Left kidney (tissue), 2 donors: ENCODE results near the gene MRPS15. TPM values are rescaled to one million over a fixed set of nuclear protein-coding genes. Genes with fewer than 3 reads are reported as not detected.

Source experiments
- DNase-seq: peaks from one replicate; pipeline ENCODE4 v3.0.0-alpha.2; 2013
- polyA plus RNA-seq: library from polyadenylated mRNA; unstranded; fragments of 120-200 nt; gene quantifications from one replicate; pipeline ENCODE4 v1.2.1, GENCODE V29; 2013; ENCODE audit not compliant: insufficient read length

Gene MRPS15
- polyA plus RNA-seq, 1 donor = 68.0 TPM

DNA sequence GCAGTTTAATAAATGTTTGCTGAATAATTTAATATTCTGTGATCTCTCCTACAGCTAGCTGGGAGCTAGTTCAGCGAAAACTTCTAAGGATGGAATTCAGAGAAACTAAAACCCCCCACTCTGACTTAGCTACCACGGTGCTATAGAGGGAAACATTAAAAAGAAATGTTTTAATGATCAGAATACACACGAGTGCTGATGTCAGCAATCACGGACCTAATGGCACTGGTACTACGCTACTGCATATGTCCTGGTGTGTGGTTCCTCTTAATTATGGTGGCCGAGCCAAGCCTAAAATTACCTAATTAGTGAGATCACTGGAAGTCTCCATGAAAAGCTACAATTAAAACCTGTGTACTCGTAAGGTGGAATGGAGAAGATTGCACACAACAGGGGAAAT is 42.5 kb downstream of the MRPS15 start:
- no peak for DNase-seq

DNA sequence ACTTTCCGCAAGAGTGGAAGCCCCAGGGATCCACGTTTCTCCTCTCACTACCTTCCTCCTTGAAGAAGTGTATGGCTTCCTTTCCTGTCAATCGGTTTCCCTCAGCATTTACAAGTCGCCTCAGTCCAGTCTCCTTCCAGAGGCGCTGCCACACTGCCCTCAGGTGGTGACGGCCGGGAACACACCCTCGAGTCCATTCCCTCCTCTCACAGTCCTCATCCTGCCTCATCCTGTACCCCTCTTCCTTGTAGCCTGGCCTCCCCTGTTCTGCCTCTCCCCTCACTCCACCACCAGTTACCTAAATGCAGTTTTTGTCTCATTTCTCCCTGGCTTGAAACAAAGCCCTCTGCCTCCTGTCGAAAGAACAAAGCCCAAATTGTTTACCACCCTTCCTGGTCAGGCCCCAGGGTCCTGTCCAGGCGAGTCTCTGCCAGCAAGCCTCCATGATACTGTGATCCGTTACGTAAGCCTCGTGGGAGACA is 43.3 kb downstream of the MRPS15 start:
- DNase-seq = peak; percentile 78

DNA sequence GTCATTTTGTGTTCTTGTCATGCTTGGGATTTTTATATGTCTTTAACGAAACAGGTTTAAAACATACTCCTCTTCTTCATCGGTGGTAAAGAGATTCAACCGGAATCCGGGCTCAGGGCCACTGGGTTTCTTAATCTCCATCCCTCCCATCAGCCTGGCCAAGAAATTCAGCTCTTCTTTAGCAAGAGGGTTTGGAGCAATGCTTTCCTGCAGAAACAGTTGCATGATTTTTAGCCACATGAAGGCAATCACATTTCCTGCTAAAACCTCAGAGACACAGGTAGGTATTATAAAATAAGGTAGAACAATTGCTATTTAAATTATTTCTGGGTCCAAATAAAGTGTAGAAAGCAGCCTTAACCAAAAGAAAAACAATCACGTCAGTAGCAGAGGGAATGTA is 43.8 kb downstream of the MRPS15 start:
- no peak for DNase-seq

DNA sequence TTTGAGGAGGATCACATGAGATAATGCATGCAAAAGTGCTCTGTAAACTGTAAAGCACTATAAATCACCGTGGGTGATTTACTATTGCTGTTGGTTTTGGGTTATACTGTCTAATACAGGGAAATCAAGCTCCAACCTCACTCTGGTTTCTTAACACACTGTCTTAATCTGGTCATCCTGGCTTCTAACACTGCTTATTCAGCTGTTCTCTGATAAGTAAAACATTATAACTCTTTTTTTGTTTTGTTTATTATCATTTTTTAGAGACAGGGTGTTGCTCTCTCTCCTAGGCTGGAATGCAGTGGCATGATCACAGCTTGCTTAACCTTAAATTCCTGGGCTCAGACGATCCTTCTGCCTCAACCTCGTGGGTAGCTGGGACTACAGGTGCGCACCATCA is 44.6 kb downstream of the MRPS15 start:
- no peak for DNase-seq

DNA sequence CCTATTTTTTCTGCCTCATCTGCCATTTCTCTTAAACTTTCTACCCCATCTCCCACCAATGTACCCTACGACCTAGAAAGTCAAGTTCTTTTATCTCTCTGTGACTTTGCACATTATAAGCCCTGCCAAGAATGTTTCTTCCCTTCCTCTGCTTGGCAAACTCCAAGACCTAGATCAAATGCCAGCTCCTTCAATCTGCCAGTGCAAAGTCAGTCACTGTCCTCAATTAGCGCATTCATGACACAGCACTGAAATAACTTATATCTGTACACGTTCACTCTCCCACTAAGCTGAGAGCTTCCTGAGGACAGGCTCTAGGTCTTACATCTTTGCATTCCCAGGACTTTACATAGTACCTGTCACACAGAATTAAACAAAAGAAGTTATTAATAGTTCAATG is 45.0 kb downstream of the MRPS15 start:
- no peak for DNase-seq

- no peak for DNase-seq
Measured at GRCh38 chr1:36417931-36418330, 46.3 kb downstream of the MRPS15 start.

- DNase-seq = no peak
Measured at GRCh38 chr1:36415661-36416326, 48.4 kb downstream of the MRPS15 start.

GRCh38 chr1:36414384-36414783 is 49.8 kb downstream of the MRPS15 start:
- DNase-seq = no peak

GRCh38 chr1:36411674-36412648 is 52.2 kb downstream of the MRPS15 start:
- no peak for DNase-seq

DNA sequence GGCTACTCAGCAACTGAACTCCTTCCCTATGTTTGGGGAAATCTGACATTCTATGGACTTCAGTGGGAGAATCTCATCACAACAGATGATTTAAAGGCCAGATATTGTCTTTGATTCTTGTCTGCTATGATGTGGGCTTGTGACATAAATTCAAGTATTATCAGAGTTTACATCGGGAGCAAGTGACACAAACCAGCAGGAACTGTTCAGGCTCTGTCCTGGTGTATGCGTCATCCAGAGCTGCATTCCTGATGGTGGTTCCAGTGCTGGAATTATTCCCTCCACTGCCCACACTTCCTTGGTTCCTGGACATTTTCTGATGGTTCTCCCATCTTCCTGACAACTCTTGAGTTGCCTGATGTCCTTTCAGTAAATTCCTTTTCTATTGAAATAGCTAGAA is 55.7 kb downstream of the MRPS15 start:
- DNase-seq = no peak

GRCh38 chr1:36406440-36406839 is 57.7 kb downstream of the MRPS15 start:
- DNase-seq = no peak

Other genes starting within 250 kb of the MRPS15 start
- 169 TPM for gene THRAP3, start 239.9 kb downstream of the MRPS15 start, polyA plus RNA-seq
- 31.2 TPM for gene SH3D21, start 158.0 kb downstream of the MRPS15 start, polyA plus RNA-seq
- gene EVA1B, start 140.7 kb downstream of the MRPS15 start, polyA plus RNA-seq = 37.6 TPM
- gene STK40, start 78.5 kb downstream of the MRPS15 start, polyA plus RNA-seq = 40.4 TPM
- gene LSM10, start 66.5 kb downstream of the MRPS15 start, polyA plus RNA-seq = 20.3 TPM
- gene OSCP1, start 13.9 kb downstream of the MRPS15 start, polyA plus RNA-seq = 29.7 TPM
- gene CSF3R, start 18.5 kb upstream of the MRPS15 start, polyA plus RNA-seq = 5.2 TPM